AG04449 (cell line): ENCODE results near the gene FAM53A.

Experiments used
- CTCF ChIA-PET: fragments of 350-600 bp; formaldehyde crosslinking; extraction: SDS; loops from one replicate; lab custom pipeline; 2021; ENCODE audit warnings: antibody characterized with exemption; lab: Yijun Ruan, JAX
- POLR2A ChIA-PET: fragments of 400-600, 350-600 bp; formaldehyde crosslinking; extraction: SDS; loops from one replicate; lab custom pipeline; 2020; ENCODE audit warnings: antibody characterized with exemption, inconsistent platforms; lab: Yijun Ruan, JAX
- DNase-seq: peaks from one replicate; pipeline ENCODE4 v3.0.0-alpha.2; 2010; ENCODE audit warnings: low read depth, low spot score
- H3K4me3 ChIP-seq: 2 replicates; pipeline ENCODE4 v1.5.1; 2011; ENCODE audit warnings: low read depth, mild to moderate bottlenecking, control low read depth, low read length
- CTCF ChIP-seq: IDR thresholded peaks from one replicate; pipeline ENCODE4 v1.5.1; 2011; ENCODE audit warnings: mild to moderate bottlenecking, moderate library complexity, low read length, control low read depth, inconsistent platforms; ENCODE audit not compliant: insufficient read depth; ENCODE audit errors: missing control alignments

FAM53A gene

GRCh38 chr4:1599026-1599481 lies 85.1 kb downstream of the FAM53A start:
- ChIA-PET CTCF (no interaction called here), POLR2A (no interaction called here)
- no peak for TF ChIP-seq CTCF

GRCh38 chr4:1598206-1599025 lies 85.7 kb downstream of the FAM53A start:
- CTCF ChIA-PET, result no interaction called here
- H3K4me3 ChIP-seq, result no peak overlapping the region
- POLR2A ChIA-PET, result no interaction called here
- TF ChIP-seq CTCF, result no peak
- no peak for DNase-seq

More at GRCh38 chr4:1599026-1599481, 85.1 kb downstream of the FAM53A start:
- no peak for DNase-seq
- no peak overlapping the region for H3K4me3 ChIP-seq

GRCh38 chr4:1597021-1597931 lies 86.8 kb downstream of the FAM53A start:
- POLR2A ChIA-PET, result no interaction called here
- DNase-seq, result no peak
- H3K4me3 ChIP-seq, result no peak overlapping the region
- no peak for TF ChIP-seq CTCF
- CTCF ChIA-PET, result no interaction called here

- H3K4me3 ChIP-seq, result no peak overlapping the region
- TF ChIP-seq CTCF, result no peak
- CTCF ChIA-PET, result no interaction called here
- DNase-seq, result no peak
- POLR2A ChIA-PET, result no interaction called here
Observed at GRCh38 chr4:1596393-1596792, 87.7 kb downstream of the FAM53A start.

- H3K4me3 ChIP-seq, result no peak overlapping the region
- TF ChIP-seq CTCF, result no peak
- ChIA-PET CTCF (no interaction called here), POLR2A (no interaction called here)
- DNase-seq, result no peak
Observed at GRCh38 chr4:1595789-1596325, 88.3 kb downstream of the FAM53A start.
